ENCODE data around the gene TCF25.

TCF25 gene

GRCh38 chr16:89960966-89961365 is 87.6 kb downstream of the TCF25 start:
- DNase-seq (ENCODE audit: insufficient read length, low spot score) (no peak), FAIRE-seq (no peak)

Data from HTR-8/SVneo (cell line).